Measurements from ENCODE around the gene HECTD1.
"Not testable (repeated sequence)": the region's sequence is repeated elsewhere in the genome, so short reads cannot be mapped to it uniquely, and the experiment has no call there.

The HECTD1 gene

DNA sequence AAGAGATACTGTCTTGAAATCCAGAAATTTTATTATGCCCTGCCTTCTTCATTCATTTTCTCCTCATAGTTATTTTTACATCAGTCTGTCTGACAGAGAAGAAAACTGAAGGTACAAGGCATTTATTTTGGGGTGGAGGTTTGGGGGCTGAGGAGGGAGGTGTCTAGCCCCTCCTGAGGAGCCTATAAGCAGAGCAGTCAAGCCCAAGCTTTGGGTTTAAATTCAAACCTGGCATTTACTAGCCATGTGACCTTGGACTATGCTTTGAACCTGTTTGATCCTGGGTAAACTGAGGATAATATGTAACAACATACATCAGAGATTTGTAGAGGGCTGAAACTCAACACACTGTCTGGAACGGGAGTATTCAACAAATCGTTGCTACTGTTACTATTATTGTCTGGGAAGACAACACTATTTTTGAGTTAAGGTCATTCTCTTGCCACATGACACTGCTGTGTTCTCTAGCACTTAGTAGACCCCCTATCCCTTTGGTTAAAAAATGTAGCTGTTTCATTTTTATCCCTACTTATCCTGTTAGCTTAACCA, 115.4 kb downstream of the HECTD1 start:
- DNase-seq (ENCODE audit: low read depth): no peak

GRCh38 chr14:31090883-31091764, 116.5 kb downstream of the HECTD1 start:
- DNase-seq (ENCODE audit: low read depth): no peak

- DNase-seq (ENCODE audit: low read depth): not testable (repeated sequence)
Measured at GRCh38 chr14:31086466-31086865, 121.1 kb downstream of the HECTD1 start.

DNA sequence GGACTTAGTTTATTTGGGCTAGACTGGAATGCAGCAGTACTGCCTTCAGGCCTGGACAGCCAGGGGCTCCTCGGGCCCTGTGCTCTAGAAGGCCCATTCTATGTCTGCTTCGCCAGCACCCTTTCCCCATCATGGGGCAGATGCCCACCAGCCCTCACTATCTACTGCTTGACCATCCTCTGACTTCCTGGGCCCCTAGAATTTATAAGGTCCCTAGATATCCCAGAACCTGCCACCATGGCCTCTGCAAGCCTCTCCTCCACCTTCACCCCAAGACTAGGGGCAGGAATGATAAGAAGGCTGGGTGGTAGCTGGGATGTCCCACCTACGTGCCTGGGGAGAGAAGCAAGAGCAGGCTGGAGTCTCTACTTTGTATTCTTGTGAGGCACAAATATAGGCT, 122.6 kb downstream of the HECTD1 start:
- no peak for DNase-seq (ENCODE audit: low read depth)

GRCh38 chr14:31084385-31084784, 123.2 kb downstream of the HECTD1 start:
- no peak for DNase-seq (ENCODE audit: low read depth)

DNA sequence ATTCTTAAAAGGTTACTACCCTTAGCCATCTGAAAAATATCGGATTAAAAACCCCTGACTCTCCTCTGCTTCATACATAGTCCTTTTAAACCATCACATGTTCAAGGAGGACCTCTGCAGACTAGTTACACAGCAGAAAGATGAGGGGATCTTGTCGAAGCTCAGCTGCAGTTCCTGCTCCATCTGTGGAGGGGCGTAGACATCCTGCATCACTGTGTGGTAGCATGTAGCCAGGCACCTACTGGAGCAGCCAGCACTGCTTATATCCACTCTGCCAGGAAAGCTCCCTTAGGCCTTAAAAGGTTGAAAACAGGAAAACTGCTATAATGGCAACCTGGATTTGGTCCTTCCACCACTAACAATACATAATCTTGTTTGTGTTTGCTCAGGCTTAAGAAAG, 123.8 kb downstream of the HECTD1 start:
- DNase-seq (ENCODE audit: low read depth): no peak

GRCh38 chr14:31080484-31080883, 127.1 kb downstream of the HECTD1 start:
- no peak for DNase-seq (ENCODE audit: low read depth)

GRCh38 chr14:31080056-31080455, 127.5 kb downstream of the HECTD1 start:
- DNase-seq (ENCODE audit: low read depth): no peak

GRCh38 chr14:31078766-31079165, 128.8 kb downstream of the HECTD1 start:
- no peak for DNase-seq (ENCODE audit: low read depth)

DNA sequence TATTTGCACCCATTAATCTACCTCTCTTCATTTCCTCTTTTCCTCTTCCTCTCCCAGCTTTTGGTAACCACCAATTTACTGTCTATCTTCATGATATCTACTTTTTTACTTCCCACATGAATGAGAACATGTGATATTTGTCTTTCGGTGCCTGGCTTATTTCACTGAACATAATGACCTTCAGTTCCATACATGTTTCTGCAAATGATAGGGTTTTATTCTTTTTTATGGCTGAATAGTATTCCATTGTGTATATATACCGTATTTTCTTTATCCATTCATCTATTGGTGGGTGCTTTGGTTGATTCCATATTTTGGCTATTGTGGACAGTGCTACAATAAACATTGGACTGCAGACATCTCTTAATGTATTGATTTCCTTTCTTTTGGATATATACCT, 132.4 kb downstream of the HECTD1 start:
- DNase-seq (ENCODE audit: low read depth): no peak

- no peak for DNase-seq (ENCODE audit: low read depth)
Measured at GRCh38 chr14:31071151-31071550, 136.4 kb downstream of the HECTD1 start.

- no peak for DNase-seq (ENCODE audit: low read depth)
Measured at GRCh38 chr14:31070431-31070830, 137.2 kb downstream of the HECTD1 start.

- DNase-seq (ENCODE audit: low read depth): no peak
Measured at GRCh38 chr14:31069343-31069742, 138.2 kb downstream of the HECTD1 start.

DNA sequence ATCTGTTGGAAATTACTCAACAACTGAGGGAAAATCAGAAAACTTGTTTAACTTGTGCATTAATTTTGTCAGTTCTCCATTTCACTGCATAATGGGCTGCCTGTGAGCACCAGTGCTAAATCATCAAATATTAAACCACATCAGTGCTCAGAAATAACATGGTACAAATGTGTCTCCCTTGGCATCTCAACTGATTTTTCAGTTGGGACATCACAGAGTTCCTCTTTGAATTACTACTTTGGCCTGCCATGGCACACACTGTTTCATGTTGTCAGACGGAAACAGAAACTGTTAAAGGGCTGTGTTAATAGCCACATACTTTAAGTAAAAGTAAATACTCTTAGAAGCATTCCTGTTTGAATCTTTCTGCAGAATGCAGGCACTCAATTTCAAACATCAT, 139.4 kb downstream of the HECTD1 start:
- DNase-seq (ENCODE audit: low read depth): no peak

DNA sequence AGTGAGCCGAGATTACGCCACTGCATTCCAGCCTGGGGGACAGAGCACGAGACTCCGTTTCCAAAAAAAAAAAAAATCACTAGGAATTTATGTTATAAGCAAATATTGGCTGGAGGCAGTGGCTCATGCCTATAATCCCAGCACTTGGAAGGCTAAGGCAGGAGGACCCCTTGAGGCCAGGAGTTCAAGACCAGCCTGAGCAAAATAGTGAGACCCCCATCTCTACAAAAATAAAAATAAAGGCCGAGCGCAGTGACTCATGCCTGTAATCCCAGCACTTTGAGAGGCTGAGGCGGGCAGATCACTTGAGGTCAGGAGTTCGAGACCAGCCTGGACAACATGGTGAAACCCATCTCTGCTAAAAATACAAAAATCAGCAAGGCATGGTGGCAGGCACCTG, 144.7 kb downstream of the HECTD1 start:
- not testable (repeated sequence) for DNase-seq (ENCODE audit: low read depth)

DNA sequence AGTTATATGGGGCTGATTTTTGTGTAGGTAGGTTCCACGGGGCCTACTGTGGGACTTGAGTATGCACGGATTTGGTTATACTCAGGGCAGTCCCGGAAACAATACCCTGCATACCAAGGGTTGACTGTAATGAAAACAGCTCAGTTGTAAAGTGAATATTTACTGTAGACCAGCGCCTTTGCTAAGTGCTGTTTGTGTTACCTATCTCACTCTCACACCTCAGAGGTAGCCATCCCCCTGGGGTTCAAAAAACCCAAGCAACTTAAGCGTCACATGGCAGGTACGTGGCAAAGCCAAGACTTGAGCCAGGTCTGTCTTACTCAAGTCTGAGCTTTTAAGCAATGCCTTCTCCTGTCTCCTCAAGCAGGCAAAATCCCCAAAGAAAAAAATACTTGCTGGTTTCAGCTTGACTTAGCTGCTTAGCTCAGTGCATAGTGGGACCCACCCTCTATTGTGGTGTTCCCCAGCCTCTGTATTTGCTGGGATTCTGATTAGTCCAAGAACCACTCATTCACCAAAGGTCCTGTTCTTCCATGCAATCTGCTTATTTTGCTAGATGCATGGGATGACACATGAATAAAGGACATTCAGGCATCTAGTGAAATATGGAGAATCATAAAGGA, 147.2 kb downstream of the HECTD1 start:
- DNase-seq (ENCODE audit: low read depth): no peak

- no peak for DNase-seq (ENCODE audit: low read depth)
Measured at GRCh38 chr14:31059152-31059924, 148.3 kb downstream of the HECTD1 start.

GRCh38 chr14:31057701-31058364, 149.8 kb downstream of the HECTD1 start:
- no peak for DNase-seq (ENCODE audit: low read depth)

- DNase-seq (ENCODE audit: low read depth): no peak
Measured at GRCh38 chr14:31057035-31057434, 150.6 kb downstream of the HECTD1 start.

DNA sequence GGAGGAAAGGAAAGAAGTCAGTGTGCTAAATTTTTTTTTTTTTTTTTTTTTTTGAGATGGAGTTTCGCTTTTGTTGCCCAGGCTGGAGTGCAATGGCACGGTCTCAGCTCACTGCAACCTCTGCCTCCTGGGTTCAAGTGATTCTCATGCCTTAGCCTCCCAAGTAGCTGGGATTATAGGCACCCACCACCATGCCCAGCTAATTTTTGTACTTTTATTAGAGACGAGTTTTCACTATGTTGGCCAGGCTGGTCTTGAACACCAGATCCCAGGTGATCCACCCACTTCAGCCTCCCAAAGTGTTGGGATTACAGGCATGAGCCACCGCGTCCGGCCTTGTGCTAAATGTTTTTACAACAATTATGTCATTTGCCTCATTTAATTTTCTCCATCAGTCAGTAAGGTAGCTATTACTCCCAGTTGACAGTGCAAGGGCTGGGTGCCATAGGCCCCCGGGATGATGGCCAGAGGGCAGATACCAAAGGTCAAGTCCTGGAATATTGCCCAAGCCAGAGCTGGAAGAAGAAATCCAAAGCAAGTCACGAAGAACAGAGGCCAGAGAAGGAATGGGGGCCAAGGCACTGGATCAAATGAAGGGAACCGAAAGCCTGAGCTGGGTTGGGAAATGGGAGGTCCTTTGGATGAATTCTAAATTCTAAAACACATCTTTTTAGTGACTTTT, 154.5 kb downstream of the HECTD1 start:
- DNase-seq (ENCODE audit: low read depth): not testable (repeated sequence)

DNA sequence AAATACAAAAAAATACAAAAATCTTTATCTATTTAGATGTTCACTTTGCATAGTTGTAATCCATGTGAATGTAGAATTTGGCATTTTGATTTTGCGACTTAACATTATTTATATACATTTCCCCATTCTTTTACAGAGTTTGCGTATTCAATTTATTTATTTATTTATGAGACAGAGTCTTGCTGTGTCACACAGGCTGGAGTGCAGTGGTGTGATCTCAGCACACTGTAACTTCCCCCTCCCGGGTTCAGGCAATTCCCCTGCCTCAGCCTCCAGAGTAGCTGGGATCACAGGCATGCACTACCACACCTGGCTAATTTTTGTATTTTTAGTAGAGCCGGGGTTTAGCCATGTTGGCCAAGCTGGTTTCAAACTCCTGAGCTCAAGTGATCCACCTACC, 156.1 kb downstream of the HECTD1 start:
- no peak for DNase-seq (ENCODE audit: low read depth)

All from stimulated activated CD8-positive, alpha-beta memory T cell treated with anti-CD3 and anti-CD28 coated beads, Interleukin-12 subunit alpha, Interleukin-12 subunit beta, amount 100 ng/mL, for 1 hour (primary cell).